GOT3 (cell line): Measurements from ENCODE around the gene CRACR2A.

Experiments
- DNase-seq: peaks from one replicate; lab custom pipeline; 2025; ENCODE audit warnings: mixed read lengths; lab: John Stamatoyannopoulos, UW

Gene CRACR2A

GRCh38 chr12:3681595-3682061 lies 71.3 kb downstream of the CRACR2A start:
- DNase-seq = no peak

- DNase-seq = no peak
These were observed 71.9 kb downstream of the CRACR2A start for GRCh38 chr12:3680919-3681594.

GRCh38 chr12:3679831-3680230 lies 73.1 kb downstream of the CRACR2A start:
- DNase-seq = no peak

GRCh38 chr12:3677609-3678008 lies 75.3 kb downstream of the CRACR2A start:
- no peak for DNase-seq

GRCh38 chr12:3673981-3674708 lies 78.8 kb downstream of the CRACR2A start:
- no peak for DNase-seq

DNA sequence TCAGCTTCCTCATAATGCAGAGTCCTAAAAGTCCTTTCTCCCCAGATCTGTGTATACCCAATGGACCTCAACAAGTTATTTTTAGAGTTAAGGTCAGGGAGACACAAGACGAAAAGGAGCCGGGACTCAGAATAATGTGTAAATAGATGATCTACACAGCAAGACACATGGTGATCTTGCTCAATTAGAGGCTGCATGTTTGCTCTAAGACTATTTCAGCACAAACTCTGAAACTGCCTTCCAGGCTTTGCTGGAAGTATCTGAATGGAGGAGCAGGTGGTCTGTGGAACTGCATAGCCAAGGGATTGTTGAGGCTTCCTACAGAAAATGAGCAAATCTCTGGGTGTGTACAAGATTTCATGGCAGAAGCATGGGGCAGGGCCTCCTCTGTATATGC lies 80.8 kb downstream of the CRACR2A start:
- no peak for DNase-seq

- DNase-seq = no peak
These were observed 81.4 kb downstream of the CRACR2A start for GRCh38 chr12:3671330-3672112.

DNA sequence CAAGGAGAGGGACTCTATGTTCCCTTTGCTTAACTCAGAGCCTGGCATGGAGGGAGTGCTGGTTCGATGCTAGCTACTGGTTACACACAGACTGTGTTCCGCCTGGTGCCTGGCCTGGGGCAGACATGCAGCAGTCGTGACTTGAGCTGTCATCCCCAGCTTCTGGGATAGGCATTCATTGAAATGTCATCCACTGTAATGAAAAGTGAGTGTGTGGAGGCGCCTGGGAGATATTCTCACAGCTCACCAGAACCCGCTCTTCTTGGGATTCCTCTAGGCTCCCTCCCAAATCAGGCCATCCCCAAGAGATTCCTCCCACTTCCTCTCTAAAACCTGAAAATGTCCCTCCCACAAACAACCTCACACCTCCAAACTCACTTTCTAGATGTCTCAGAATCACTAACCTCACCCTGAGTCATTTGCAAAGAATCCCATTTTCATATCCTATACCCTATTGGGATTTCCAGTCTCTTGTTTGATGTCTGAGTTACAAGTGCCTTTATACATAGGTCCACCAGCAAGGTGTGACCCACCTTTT lies 82.8 kb downstream of the CRACR2A start:
- DNase-seq = no peak

DNA sequence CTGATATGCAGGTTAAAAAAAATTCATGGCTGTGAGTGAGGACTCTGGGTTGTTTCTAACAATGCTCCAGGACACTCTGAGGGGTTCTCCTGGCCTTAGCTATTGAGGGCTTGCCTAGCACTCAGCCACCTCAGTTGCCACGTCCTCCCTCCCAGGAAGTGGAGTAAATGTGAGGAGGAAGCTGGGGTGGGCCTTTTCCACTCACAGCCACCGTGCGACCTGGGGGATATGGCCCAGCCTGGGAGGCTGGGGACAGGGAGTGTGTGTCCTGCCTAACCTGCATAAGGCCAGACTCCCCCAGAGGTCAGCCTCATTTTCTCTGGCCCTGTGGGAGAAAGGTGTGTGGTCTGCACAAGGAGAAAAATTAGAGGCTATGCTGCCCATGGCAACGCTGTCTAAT lies 83.3 kb downstream of the CRACR2A start:
- no peak for DNase-seq

GRCh38 chr12:3668479-3669165 lies 84.3 kb downstream of the CRACR2A start:
- no peak for DNase-seq

GRCh38 chr12:3667485-3667884 lies 85.4 kb downstream of the CRACR2A start:
- DNase-seq = no peak

- DNase-seq = no peak
These were observed 86.5 kb downstream of the CRACR2A start for GRCh38 chr12:3666441-3666840.

DNA sequence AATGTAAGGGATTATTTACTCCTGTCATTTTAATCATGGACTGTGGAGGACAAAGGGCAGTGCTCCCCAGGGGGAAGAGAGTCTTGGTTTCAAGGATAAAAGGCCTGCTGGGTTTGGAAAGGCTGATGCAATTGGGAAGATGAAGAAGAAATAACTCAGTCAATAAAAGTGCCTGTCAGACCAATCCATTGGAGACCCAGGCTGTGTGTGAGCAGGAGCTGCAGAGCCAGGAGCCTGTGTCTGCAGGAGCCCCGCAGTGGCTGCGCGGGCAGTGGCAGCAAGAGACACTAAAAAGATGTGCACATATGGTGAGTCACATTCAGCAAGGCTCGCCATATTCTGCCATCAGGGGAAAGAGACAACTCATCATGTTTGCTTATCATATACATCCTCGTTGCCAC lies 90.4 kb downstream of the CRACR2A start:
- DNase-seq = no peak

GRCh38 chr12:3661028-3661427 lies 91.9 kb downstream of the CRACR2A start:
- no peak for DNase-seq

DNA sequence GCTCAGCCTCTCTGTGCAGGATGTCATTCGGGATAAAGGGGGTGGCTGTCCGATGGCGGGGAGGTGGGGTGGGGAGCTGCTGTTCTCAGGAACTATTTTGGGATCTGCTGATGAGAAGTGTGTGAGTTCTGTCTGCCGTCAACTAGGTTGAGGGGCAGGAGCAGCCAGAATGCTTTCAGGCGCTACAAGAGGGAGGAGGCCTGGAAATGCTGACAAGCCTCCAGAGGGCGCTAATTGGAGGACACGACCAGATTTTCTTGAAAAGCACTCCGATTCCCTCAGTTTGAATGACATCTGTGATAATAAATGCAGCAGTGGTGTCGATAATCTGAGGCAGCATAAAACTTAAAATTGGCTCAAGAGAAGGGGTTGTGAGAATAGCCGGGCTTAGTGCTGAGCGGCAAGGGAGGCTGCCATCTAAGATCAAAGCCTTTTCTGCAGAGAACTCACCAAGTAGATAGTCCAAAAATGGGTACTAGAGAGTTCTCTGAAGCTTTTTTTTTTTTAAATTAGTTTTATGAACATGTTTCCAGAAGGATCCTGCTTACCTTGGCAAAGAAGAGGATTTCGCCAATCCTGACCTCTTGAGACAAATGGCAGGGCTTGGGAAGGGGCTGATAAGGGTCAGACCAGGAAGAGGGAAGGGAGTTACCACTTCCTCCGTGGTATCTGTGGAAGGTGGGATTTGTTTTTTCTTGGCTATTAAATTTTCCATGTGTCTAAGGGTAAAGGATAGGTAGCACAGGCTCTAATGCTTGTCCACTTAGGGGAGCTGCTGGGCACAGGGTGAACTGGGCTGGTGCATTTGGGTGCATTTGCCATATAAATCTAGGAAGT lies 94.4 kb downstream of the CRACR2A start:
- no peak for DNase-seq

- DNase-seq = no peak
These were observed 95.8 kb downstream of the CRACR2A start for GRCh38 chr12:3656946-3657622.

- DNase-seq = no peak
These were observed 97.5 kb downstream of the CRACR2A start for GRCh38 chr12:3655328-3655900.

DNA sequence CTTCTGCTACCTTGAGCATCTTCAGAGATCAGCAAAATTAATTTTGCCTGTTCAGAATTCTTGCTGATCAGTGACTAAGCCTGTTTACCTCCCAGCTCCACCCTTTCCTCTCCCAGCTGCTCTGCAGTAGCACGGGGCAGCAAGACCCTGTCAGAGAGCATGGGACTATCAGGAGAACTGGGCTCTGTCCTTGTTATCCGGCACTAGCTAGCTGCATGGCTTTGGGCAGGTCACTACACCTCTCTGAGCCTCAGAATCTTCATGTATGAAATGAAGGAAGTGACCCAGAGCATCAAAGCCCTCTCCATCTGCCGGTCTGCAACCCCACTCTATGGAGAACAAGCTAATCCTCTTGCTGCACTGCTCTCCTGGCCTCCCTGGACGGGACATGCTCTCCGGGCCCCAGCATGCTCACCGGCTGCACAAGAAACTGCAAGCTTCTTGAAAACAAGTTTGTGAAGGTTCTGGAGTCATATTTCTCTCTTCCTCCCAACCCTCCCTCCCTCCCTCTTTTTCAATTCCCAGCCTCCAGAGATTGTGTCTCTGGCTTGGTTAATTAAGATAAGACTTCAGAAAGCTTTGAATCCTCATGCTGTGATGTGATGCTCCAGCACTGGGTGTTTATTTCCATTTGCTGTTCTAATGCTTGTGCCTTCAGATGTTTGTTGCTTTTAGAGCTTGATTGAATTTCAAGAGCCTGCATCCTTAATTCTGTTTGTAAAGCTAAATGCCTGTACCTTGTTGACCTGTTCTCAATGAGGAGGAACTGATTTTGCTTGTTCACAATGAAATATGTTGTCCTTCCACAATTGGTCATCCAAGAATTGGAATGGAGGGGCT lies 101.1 kb downstream of the CRACR2A start:
- no peak for DNase-seq

DNA sequence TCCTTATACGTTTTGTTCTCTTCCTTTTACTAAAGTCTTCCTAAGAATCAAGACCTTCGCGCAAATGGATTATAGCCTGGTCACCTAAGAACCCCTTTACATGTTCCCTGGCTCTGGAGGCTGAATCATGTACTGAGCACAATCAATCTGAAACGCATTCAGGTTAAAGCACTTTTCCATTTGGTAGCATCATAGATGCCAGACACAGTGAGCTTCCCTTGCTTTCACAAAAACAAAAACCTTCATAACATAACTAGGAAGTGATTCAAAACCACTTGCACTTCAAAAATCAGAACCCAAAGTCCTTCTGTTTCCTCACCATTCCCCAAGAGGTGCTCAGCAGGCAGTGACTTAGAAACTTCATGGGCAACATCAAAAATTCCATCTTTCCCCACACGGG lies 105.4 kb downstream of the CRACR2A start:
- DNase-seq = no peak
